Measurements from ENCODE around the gene GLIS1. TPM values are rescaled to one million over a fixed set of nuclear protein-coding genes. Genes with fewer than 3 reads are reported as not detected.

GLIS1 gene
- total RNA-seq, 1 experiment from 2014 or later: 0.39 TPM

- intact Hi-C loops (cut with micrococcal nuclease): loop anchor here (5.0 kb wide), 1 partner anchor 280 kb away; no protein-coding TSS in a partner anchor
Measured at GRCh38 chr1:53766831-53767405, 28.0 kb upstream of the GLIS1 start.

More at GRCh38 chr1:53766831-53767405, 28.0 kb upstream of the GLIS1 start:
- Histone ChIP-seq H3K79me2 (ENCODE audit: insufficient read depth, low read length) (no peaks in the 10 kb centered on the region), H2AFZ (ENCODE audit: low read depth, low read length, poor library complexity, severe bottlenecking) (no peak overlapping the region), H3K36me3 (ENCODE audit: control insufficient read depth in 1 of 2, insufficient read depth in 2 of 2, low read length in 2 of 2) (peaks cover 10 to 23% of the 10 kb centered on the region in 2 experiments; a peak in 2 of 4 replicates), H3K27me3 (ENCODE audit: insufficient read depth, low read length) (no peaks in the 10 kb centered on the region), H4K20me1 (ENCODE audit: insufficient read depth) (0 out of 2 replicates have a peak, but pooled peaks cover 3% of the 10 kb centered on the region), H3K4me2 (ENCODE audit: low read length) (no peak overlapping the region), H3K9me3 (ENCODE audit: control insufficient read depth in 1 of 2, insufficient read depth in 1 of 2, low read depth in 1 of 2, low read length in 2 of 2) (no peaks in the 10 kb centered on the region), H3K9ac (ENCODE audit: low read length) (no peak overlapping the region), H3K9me2 (ENCODE audit: insufficient read depth) (no peaks in the 10 kb centered on the region), H3K4me3 (replicated peaks in 1 of 2; ENCODE audit: low read depth in 1 of 2, low read length in 2 of 2) (no peak overlapping the region), H3K4me1 (ENCODE audit: control insufficient read depth in 1 of 2, insufficient read depth in 2 of 2, low read length in 2 of 2) (no peaks in the 10 kb centered on the region), H3K27ac (ENCODE audit: low read depth, low read length) (no peak overlapping the region)
- ChIA-PET POLR2A (no interaction called here), CTCF (interaction anchor here (1.0 kb wide), 1 partner anchor 13 kb away, joined by 4 read pairs; no protein-coding TSS in a partner anchor), RAD21 (ENCODE audit: low non-redundant PET in 1 of 2, low total read pairs in 2 of 2, uncharacterized antibody in 2 of 2, unreplicated experiment in 2 of 2) (no interaction called here)
- no TSS peak for BruUV-seq (replicated peaks)
- no peak for ATAC-seq
- DNase-seq (ENCODE audit: low read depth, low spot score): no peak
- TF ChIP-seq REST (IDR thresholded peaks at IDR 0.05; ENCODE audit: low read depth) (no peak), ZFX (IDR thresholded peaks at IDR 0.05) (no peak), POLR2A (IDR thresholded peaks at IDR 0.05; ENCODE audit: borderline replicate concordance, extremely low read depth, insufficient read depth, insufficient read length) (no peak), SRF (IDR thresholded peaks at IDR 0.05; ENCODE audit: low read depth) (no peak), ZBTB33 (IDR thresholded peaks at IDR 0.05; ENCODE audit: extremely low read depth, insufficient replicate concordance, low read length) (no peak), CTCF (IDR thresholded peaks at IDR 0.05 in 2 of 3, conservative IDR thresholded peaks at IDR 0.05 in 1 of 3; ENCODE audit: borderline replicate concordance in 1 of 3, insufficient read depth in 1 of 3, low read depth in 2 of 3, low read length in 2 of 3) (no peak), EZH2phosphoT487 (IDR thresholded peaks at IDR 0.05; ENCODE audit: borderline replicate concordance) (no peak), EZH2 (IDR thresholded peaks at IDR 0.05) (no peak), MAX (IDR thresholded peaks at IDR 0.05) (no peak)
